Naive thymus-derived CD8-positive, alpha-beta T cell (primary cell): ENCODE measurements around the gene SHOC2. TPM values are rescaled to one million over a fixed set of nuclear protein-coding genes. Genes with fewer than 3 reads are reported as not detected.

Experiments used
- ATAC-seq, 2 donors: fragments of 150-1000 bp; cut with Tn5 transposase in 1 of 2; sonication (Bioruptor Pico), chemical (Tn5 transposase) in 1 of 2; 1 replicate in 1 of 2; 2 replicates in 1 of 2; pipeline ENCODE4 v1.10.0; 2021; ENCODE audit warnings: mild to moderate bottlenecking in 2 of 2, moderate library complexity in 2 of 2
- POLR2A ChIA-PET: fragments of 350-600 bp; sonication (Branson Sonifier 250); formaldehyde crosslinking; loops from one replicate; lab custom pipeline; 2021; ENCODE audit warnings: antibody characterized with exemption; lab: Charles Lee
- DNase-seq, 10 donors: peaks; one replicate each; pipeline versions ENCODE4 v3.0.0 to v3.0.0-alpha.2; 2020 to 2022
- H3K27ac Mint-ChIP-seq, 10 donors: one replicate each; pipeline ENCODE4 v1.8.0; 2020 to 2022; ENCODE audit warnings: mild to moderate bottlenecking in 10 of 10, mixed read lengths in 10 of 10, moderate library complexity in 4 of 10, inconsistent platforms in 1 of 10
- H3K27me3 Mint-ChIP-seq, 5 donors: one replicate each; pipeline ENCODE4 v1.8.0; 2021 to 2022; ENCODE audit warnings: mixed read lengths in 5 of 5
- H3K36me3 Mint-ChIP-seq, 3 donors: one replicate each; pipeline ENCODE4 v1.8.0; 2020 to 2022; ENCODE audit warnings: mixed read lengths in 3 of 3, mild to moderate bottlenecking in 2 of 3, inconsistent platforms in 1 of 3
- H3K4me1 Mint-ChIP-seq, 4 donors: one replicate each; pipeline ENCODE4 v1.8.0; 2021 to 2022; ENCODE audit warnings: mixed read lengths in 4 of 4
- H3K4me3 Mint-ChIP-seq, 10 donors: one replicate each; pipeline ENCODE4 v1.8.0; 2020 to 2022; ENCODE audit warnings: mild to moderate bottlenecking in 10 of 10, mixed read lengths in 10 of 10, moderate library complexity in 6 of 10, inconsistent platforms in 1 of 10
- H3K9me3 Mint-ChIP-seq, 9 donors: one replicate each; pipeline ENCODE4 v1.8.0; 2020 to 2022; ENCODE audit warnings: mixed read lengths in 9 of 9, mild to moderate bottlenecking in 3 of 9, inconsistent platforms in 1 of 9, moderate library complexity in 1 of 9
- polyA plus RNA-seq, 3 donors: library from polyadenylated mRNA; unstranded; fragments of 300-500 nt; fragmentation: Illumina TruSeq; gene quantifications; one replicate each; pipeline ENCODE4 v1.2.3, GENCODE V29; 2021
- total RNA-seq, 8 experiments: library from RNA in 2 of 8; stranded (reverse) in 2 of 8; gene quantifications; one replicate each; pipeline ENCODE4 v1.2.3 and lab custom pipeline; 2021 to 2026

SHOC2 gene
- total and polyA plus RNA-seq, 5 experiments from 2014 or later = 43.2 to 72.6 (median 58.3) TPM

DNA sequence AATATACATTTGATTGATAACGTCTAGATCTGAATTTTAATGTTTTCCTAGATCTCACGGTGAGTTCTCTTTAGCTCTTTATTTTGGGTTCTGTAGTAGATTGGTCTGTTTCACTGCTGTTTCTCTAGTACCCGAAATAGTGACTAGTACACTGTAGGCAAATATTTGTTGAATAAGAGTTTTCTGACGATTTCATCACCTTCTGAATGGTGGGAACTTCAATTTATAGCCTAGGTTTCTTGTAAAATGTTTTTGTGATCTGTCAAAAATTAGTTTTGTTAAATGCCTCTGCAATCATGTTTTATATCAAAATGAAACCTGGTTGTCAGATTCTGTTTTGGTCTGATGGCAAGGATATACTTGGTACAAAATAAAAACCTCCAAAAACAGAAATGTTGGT is 37.5 kb upstream of the SHOC2 start:
- Mint-ChIP-seq H3K27ac (peak overlapping the region in 9 of 10 donors; percentile 55 to 84 (median 77)), H3K27me3 (no peaks in the 10 kb centered on the region), H3K4me3 (peak overlapping the region in 8 of 10 donors; percentile 30 to 71 (median 44)), H3K4me1 (peaks cover 29 to 84% (median 73%) of the 10 kb centered on the region in 4 donors), H3K36me3 (peaks cover 16 to 83% (median 28%) of the 10 kb centered on the region in 3 donors), H3K9me3 (no peaks in the 10 kb centered on the region)
- ATAC-seq (no peak), DNase-seq (no peak)
- POLR2A ChIA-PET = interaction anchor here (0.6 to 1.7 kb wide), 2 partner anchors 17 to 24 kb away, joined by 3 to 5 read pairs; no protein-coding TSS in a partner anchor

DNA sequence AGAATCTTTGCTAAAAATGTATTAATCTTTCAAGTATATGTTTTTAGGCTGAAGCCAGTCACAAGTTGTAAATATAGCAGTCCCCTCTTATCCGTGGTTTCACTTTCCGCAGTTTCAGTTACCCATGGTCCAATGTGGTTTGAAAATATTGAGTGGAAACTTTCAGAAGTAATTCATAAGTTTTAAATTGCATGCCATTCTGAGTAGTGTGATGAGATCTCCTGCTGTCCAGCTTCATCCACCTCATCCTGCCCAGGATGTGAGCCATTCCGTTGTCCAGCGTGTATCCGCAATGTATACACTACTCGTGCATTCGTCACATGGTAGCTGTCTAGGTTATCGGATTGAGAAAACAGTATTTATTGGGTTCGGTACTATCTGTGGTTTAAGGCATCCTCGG is 35.5 kb upstream of the SHOC2 start:
- POLR2A ChIA-PET = interaction anchor here (0.9 to 2.1 kb wide), 4 partner anchors 8 to 50 kb away, joined by 3 to 5 read pairs (median 4); no protein-coding TSS in a partner anchor
- H3K4me3 Mint-ChIP-seq = peak overlapping the region; percentile 31 to 83 (median 72)
- H3K4me1 Mint-ChIP-seq = peaks cover 30 to 79% (median 66%) of the 10 kb centered on the region in 4 donors
- DNase-seq = no peak
- peaks cover 21 to 81% (median 31%) of the 10 kb centered on the region in 3 donors for H3K36me3 Mint-ChIP-seq
- H3K27me3 Mint-ChIP-seq = no peaks in the 10 kb centered on the region
- H3K9me3 Mint-ChIP-seq = no peaks in the 10 kb centered on the region
- peak in 1 of 2 donors; percentile 40 for ATAC-seq
- peak overlapping the region; percentile 54 to 90 (median 84) for H3K27ac Mint-ChIP-seq

GRCh38 chr10:110885932-110886674 is 33.3 kb upstream of the SHOC2 start:
- H3K4me3 Mint-ChIP-seq = peak overlapping the region in 6 of 10 donors; percentile 3 to 16 (median 11)
- ATAC-seq = no peak
- peaks cover 22 to 71% (median 56%) of the 10 kb centered on the region in 4 donors for H3K4me1 Mint-ChIP-seq
- H3K27ac Mint-ChIP-seq = peak overlapping the region; percentile 0 to 75 (median 36)
- no peaks in the 10 kb centered on the region for H3K27me3 Mint-ChIP-seq
- H3K36me3 Mint-ChIP-seq = peaks cover 20 to 81% (median 34%) of the 10 kb centered on the region in 3 donors
- POLR2A ChIA-PET = interaction anchor here (1.0 kb wide), 1 partner anchor 13 kb away, joined by 3 read pairs; no protein-coding TSS in a partner anchor
- H3K9me3 Mint-ChIP-seq = no peaks in the 10 kb centered on the region
- DNase-seq = no peak

GRCh38 chr10:110887560-110887959 is 31.8 kb upstream of the SHOC2 start:
- H3K4me1 Mint-ChIP-seq = peaks cover 17 to 69% (median 53%) of the 10 kb centered on the region in 4 donors
- peak overlapping the region in 6 of 10 donors; percentile 16 to 85 (median 40) for H3K27ac Mint-ChIP-seq
- H3K9me3 Mint-ChIP-seq = no peaks in the 10 kb centered on the region
- ATAC-seq (no peak), DNase-seq (no peak)
- no peaks in the 10 kb centered on the region for H3K27me3 Mint-ChIP-seq
- peak overlapping the region in 1 of 10 donors; percentile 26 for H3K4me3 Mint-ChIP-seq
- POLR2A ChIA-PET = interaction anchor here (1.0 kb wide), 1 partner anchor 15 kb away, joined by 5 read pairs; no protein-coding TSS in a partner anchor
- peaks cover 14 to 79% (median 31%) of the 10 kb centered on the region in 3 donors for H3K36me3 Mint-ChIP-seq

- ATAC-seq = no peak
- Mint-ChIP-seq H3K27me3 (no peaks in the 10 kb centered on the region), H3K36me3 (peaks cover 8 to 79% (median 25%) of the 10 kb centered on the region in 3 donors), H3K4me1 (peaks cover 15 to 71% (median 49%) of the 10 kb centered on the region in 4 donors), H3K9me3 (no peaks in the 10 kb centered on the region), H3K27ac (peak overlapping the region in 6 of 10 donors; percentile 24 to 81 (median 68)), H3K4me3 (no peak overlapping the region)
- DNase-seq = no peak
- POLR2A ChIA-PET = interaction anchor here (0.5 to 1.0 kb wide), 4 partner anchors 13 to 89 kb away, joined by 3 to 7 read pairs (median 4); no protein-coding TSS in a partner anchor
Measured at GRCh38 chr10:110892602-110893288, 26.7 kb upstream of the SHOC2 start.

DNA sequence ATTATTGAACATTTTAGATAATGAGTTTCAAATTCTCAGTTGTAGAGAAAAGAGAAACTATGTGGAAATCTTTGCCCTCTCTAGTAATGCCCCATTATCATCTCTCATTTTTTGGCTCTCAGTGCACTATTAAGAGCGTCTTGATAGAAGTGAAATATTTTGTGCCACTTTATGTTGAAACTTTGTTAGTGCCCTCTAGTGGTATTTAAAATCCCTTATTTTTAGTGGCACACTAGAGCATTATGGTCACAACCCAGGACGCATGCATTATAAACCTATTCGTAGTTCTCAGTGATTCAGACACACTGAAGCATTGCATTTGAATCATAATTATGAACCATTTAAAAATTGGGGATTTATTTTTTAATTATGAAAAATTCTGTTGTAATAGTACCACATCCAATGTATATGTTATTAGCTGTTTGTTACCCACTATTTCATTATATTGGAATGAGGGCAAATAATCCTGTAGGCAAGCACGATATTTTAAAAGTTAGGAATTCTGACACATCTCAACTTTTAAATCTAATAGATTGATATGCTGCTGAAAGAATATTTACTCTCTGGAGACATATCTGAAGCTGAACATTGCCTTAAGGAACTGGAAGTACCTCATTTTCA is 25.7 kb upstream of the SHOC2 start:
- Mint-ChIP-seq H3K27me3 (no peaks in the 10 kb centered on the region), H3K4me3 (peak overlapping the region in 1 of 10 donors; percentile 12), H3K9me3 (no peaks in the 10 kb centered on the region), H3K4me1 (peaks cover 15 to 66% (median 48%) of the 10 kb centered on the region in 4 donors), H3K27ac (peak overlapping the region in 8 of 10 donors; percentile 1 to 82 (median 43)), H3K36me3 (peaks cover 8 to 82% (median 23%) of the 10 kb centered on the region in 3 donors)
- POLR2A ChIA-PET = interaction anchor here (1.0 kb wide), 1 partner anchor 90 kb away, joined by 7 read pairs; no protein-coding TSS in a partner anchor
- ATAC-seq (peak; percentile 81 to 90), DNase-seq (peak in 3 of 10 donors; percentile 65 to 72 (median 71))

DNA sequence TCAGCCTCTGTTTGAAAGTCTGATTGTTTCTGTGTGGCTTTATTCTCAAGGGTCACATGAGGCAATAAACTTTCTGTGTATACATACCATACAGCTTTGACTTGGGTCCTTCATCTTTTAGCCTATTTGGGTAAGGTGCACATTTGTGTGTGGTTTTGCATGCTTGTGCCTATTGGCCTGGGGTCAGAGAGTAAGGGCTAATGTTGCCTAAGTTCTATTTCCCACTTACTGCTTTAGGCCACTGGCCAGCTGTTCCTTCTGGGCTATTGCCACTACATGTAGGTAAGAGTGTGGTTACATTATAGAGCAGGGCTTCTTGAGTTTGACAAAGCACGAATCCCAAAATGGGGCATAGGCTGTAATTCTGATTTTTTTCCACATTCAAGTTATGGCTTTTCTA is 22.2 kb upstream of the SHOC2 start:
- Mint-ChIP-seq H3K27me3 (no peaks in the 10 kb centered on the region), H3K36me3 (peaks cover 8 to 80% (median 24%) of the 10 kb centered on the region in 3 donors), H3K9me3 (no peaks in the 10 kb centered on the region), H3K4me1 (peaks cover 16 to 51% (median 34%) of the 10 kb centered on the region in 4 donors), H3K4me3 (no peak overlapping the region), H3K27ac (peak overlapping the region in 4 of 10 donors; percentile 14 to 78 (median 67))
- POLR2A ChIA-PET = interaction anchor here (0.8 to 2.2 kb wide), 6 partner anchors 10 to 60 kb away, joined by 3 to 6 read pairs (median 4); partner anchors contain the start of genes BBIP1 and SHOC2
- DNase-seq = no peak
- ATAC-seq = no peak

GRCh38 chr10:110898391-110898790 is 21.0 kb upstream of the SHOC2 start:
- peak overlapping the region in 3 of 10 donors; percentile 39 to 57 (median 43) for H3K27ac Mint-ChIP-seq
- H3K27me3 Mint-ChIP-seq = no peaks in the 10 kb centered on the region
- POLR2A ChIA-PET = interaction anchor here (0.7 to 2.2 kb wide), 5 partner anchors 9 to 150 kb away, joined by 3 to 5 read pairs (median 4); no protein-coding TSS in a partner anchor
- no peak for ATAC-seq
- no peak for DNase-seq
- no peak overlapping the region for H3K4me3 Mint-ChIP-seq
- H3K4me1 Mint-ChIP-seq = peaks cover 20 to 48% (median 42%) of the 10 kb centered on the region in 4 donors
- H3K9me3 Mint-ChIP-seq = no peaks in the 10 kb centered on the region
- H3K36me3 Mint-ChIP-seq = peaks cover 8 to 81% (median 29%) of the 10 kb centered on the region in 3 donors

DNA sequence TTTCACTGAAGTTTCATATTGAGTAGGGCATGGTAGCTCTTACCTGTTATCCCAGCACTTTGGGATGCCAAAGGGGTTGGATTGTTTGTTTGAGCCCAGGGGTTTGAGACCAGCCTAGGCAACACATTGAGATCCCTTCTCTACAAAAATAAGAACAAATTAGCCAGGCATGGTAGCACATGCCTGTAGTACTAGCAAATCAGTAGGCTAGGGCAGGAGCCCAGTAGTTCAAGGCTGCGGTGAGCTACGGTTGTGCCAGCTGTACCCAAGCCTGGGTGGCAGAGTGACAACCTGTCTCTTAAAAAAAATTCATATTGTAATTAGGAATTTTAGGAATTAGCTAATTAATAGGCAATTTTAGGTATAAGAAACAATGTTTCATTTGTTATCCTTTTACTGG is 18.4 kb upstream of the SHOC2 start:
- no peak overlapping the region for H3K4me3 Mint-ChIP-seq
- no peaks in the 10 kb centered on the region for H3K9me3 Mint-ChIP-seq
- ATAC-seq (no peak), DNase-seq (no peak)
- H3K4me1 Mint-ChIP-seq = peaks cover 19 to 43% (median 35%) of the 10 kb centered on the region in 4 donors
- POLR2A ChIA-PET = interaction anchor here (1.1 kb wide), 1 partner anchor 155 kb away, joined by 3 read pairs; no protein-coding TSS in a partner anchor
- H3K27ac Mint-ChIP-seq = peak overlapping the region in 5 of 10 donors; percentile 30 to 87 (median 75)
- peaks cover 0 to 72% (median 20%) of the 10 kb centered on the region in 3 donors for H3K36me3 Mint-ChIP-seq
- H3K27me3 Mint-ChIP-seq = no peaks in the 10 kb centered on the region

DNA sequence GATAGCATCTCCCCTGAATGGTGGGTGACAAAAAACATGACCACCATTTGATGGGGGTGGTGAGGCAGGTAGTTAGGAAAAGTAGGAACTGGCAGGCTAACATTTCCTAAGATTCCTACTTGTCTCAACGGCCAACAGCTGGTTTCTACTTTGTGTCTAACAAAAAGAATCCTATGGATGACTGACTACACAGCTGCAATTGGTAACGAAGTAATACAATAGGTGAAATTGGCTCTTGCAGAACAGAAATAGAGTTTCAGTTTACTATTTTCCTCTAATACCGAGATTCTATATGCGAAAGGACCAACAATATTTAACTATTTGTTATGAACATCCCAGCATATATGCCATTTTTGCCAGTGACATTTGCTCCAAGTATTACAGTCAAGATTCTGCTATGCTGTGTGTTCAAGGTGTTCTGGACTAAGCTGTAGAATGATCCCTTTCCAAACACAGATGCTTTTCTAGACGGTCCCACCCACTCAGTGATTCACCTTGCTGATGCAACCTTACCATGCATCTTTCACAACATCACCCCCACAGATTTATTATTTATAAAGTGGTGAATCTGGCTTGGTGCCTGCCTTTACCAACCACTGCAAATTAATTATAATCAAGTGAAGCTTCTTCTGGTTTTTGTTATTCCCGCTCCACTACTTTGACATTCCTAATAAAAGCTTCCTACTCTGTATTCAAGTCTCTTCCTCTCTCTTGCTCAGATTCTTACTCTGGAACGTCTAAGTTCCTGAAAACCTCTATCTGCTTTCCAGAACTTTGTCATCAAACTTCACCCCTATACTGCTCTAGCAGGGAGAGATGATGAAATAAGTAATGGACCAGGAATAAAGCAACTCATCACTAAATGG is 17.2 kb upstream of the SHOC2 start:
- Mint-ChIP-seq H3K4me1 (peaks cover 14 to 31% (median 26%) of the 10 kb centered on the region in 4 donors), H3K9me3 (no peaks in the 10 kb centered on the region), H3K27ac (peak overlapping the region; percentile 18 to 78 (median 64)), H3K4me3 (no peak overlapping the region), H3K27me3 (no peaks in the 10 kb centered on the region), H3K36me3 (peaks cover 0 to 69% (median 19%) of the 10 kb centered on the region in 3 donors)
- DNase-seq (no peak), ATAC-seq (peak in 1 of 2 donors; percentile 37)
- POLR2A ChIA-PET = interaction anchor here (1.1 to 2.1 kb wide), 3 partner anchors 11 to 156 kb away, joined by 3 to 8 read pairs (median 6); no protein-coding TSS in a partner anchor
